HCT116 (cell line): ENCODE data around the gene USP50. TPM values are rescaled to one million over a fixed set of nuclear protein-coding genes. Genes with fewer than 3 reads are reported as not detected.

Experiments used
- ATAC-seq: fragments of 200-7000 bp; cut with Tn5 transposase; 2 replicates; pipeline ENCODE4 v1.9.1; 2020; ENCODE audit warnings: mild to moderate bottlenecking, moderate library complexity
- BruUV-seq: library from RNA; stranded (reverse); fragments of 400-500 nt; replicated peaks from 2 replicates; lab custom pipeline; 2021; lab: Mats Ljungman, UMichigan
- CTCF ChIA-PET: fragments of 300-600 bp; sonication (Branson Sonifier 250); formaldehyde crosslinking; loops from one replicate; lab custom pipeline; 2021; ENCODE audit warnings: antibody characterized with exemption; lab: Charles Lee
- POLR2A ChIA-PET: fragments of 300-600, 350-600 bp; sonication (Branson Sonifier 250); formaldehyde crosslinking; loops from one replicate; lab custom pipeline; 2021; ENCODE audit warnings: antibody characterized with exemption; lab: Charles Lee
- RAD21 ChIA-PET, 2 experiments: fragments of 300-600 bp; sonication (Branson Sonifier 250); formaldehyde crosslinking; loops; one replicate each; lab custom pipeline; 2023; ENCODE audit warnings: low total read pairs in 2 of 2; ENCODE audit not compliant: uncharacterized antibody in 2 of 2, unreplicated experiment in 2 of 2, low non-redundant PET in 1 of 2; lab: Charles Lee
- DNase-seq: peaks from one replicate; pipeline ENCODE4 v3.0.0-alpha.2; 2010; ENCODE audit warnings: low read depth, low spot score
- H2AFZ ChIP-seq: fragments of 200-600 bp; shearing (Covaris generic), sonication (generic); 2 replicates; pipeline ENCODE4 v1.6.1; 2017; ENCODE audit warnings: low read depth, mixed run types, mixed read lengths, antibody characterized with exemption, low read length; ENCODE audit not compliant: poor library complexity, severe bottlenecking
- H3K27ac ChIP-seq: 2 replicates; pipeline ENCODE4 v1.5.1; 2012; ENCODE audit warnings: low read depth, low read length
- H3K27me3 ChIP-seq: fragments of 200-600 bp; sonication (generic); 2 replicates; pipeline ENCODE4 v1.6.1; 2016; ENCODE audit warnings: mixed run types, low read length, mixed read lengths; ENCODE audit not compliant: insufficient read depth
- H3K36me3 ChIP-seq, 2 experiments: fragments of 200-500 bp in 1 of 2; fragments of 200-600 bp in 1 of 2; sonication (Bioruptor generic) in 1 of 2; sonication (generic) in 1 of 2; 2 replicates each; pipeline versions ENCODE4 v1.5.1 to v1.6.1; 2014 to 2016; ENCODE audit warnings: low read length in 2 of 2, inconsistent platforms in 1 of 2, mixed read lengths in 1 of 2, mixed run types in 1 of 2; ENCODE audit not compliant: insufficient read depth in 2 of 2, control insufficient read depth in 1 of 2
- H3K4me1 ChIP-seq, 2 experiments: fragments of 200-600 bp in 1 of 2; sonication (generic) in 1 of 2; 2 replicates each; pipeline versions ENCODE4 v1.5.1 to v1.6.1; 2012 to 2017; ENCODE audit warnings: low read length in 2 of 2, inconsistent platforms in 1 of 2, mild to moderate bottlenecking in 1 of 2, mixed read lengths in 1 of 2, mixed run types in 1 of 2, moderate library complexity in 1 of 2; ENCODE audit not compliant: insufficient read depth in 2 of 2, control insufficient read depth in 1 of 2
- H3K4me2 ChIP-seq: fragments of 200-600 bp; sonication (generic); 2 replicates; pipeline ENCODE4 v1.6.1; 2017; ENCODE audit warnings: mixed run types, low read length, mixed read lengths
- H3K4me3 ChIP-seq, 2 experiments: fragments of 200-600 bp in 1 of 2; sonication (generic) in 1 of 2; replicated peaks in 1 of 2; 2 replicates each; pipeline ENCODE4 v1.5.1; 2011 to 2016; ENCODE audit warnings: low read length in 2 of 2, control low read depth in 1 of 2, low read depth in 1 of 2, mild to moderate bottlenecking in 1 of 2, mixed read lengths in 1 of 2, mixed run types in 1 of 2
- H3K79me2 ChIP-seq: fragments of 200-600 bp; sonication (generic); 2 replicates; pipeline ENCODE4 v1.6.1; 2017; ENCODE audit warnings: mild to moderate bottlenecking, mixed run types, low read length, moderate library complexity, mixed read lengths; ENCODE audit not compliant: insufficient read depth
- H3K9ac ChIP-seq: fragments of 200-600 bp; sonication (generic); 2 replicates; pipeline ENCODE4 v1.6.1; 2016; ENCODE audit warnings: low read length, mixed read lengths
- H3K9me2 ChIP-seq: fragments of 200-600 bp; sonication (generic), shearing (Covaris generic); 2 replicates; pipeline ENCODE4 v1.6.1; 2017; ENCODE audit warnings: mixed run types, mild to moderate bottlenecking, moderate library complexity; ENCODE audit not compliant: insufficient read depth
- H3K9me3 ChIP-seq, 2 experiments: fragments of 200-500 bp in 1 of 2; fragments of 200-600 bp in 1 of 2; sonication (Bioruptor generic) in 1 of 2; sonication (generic) in 1 of 2; 2 replicates each; pipeline ENCODE4 v1.6.1; 2014 to 2017; ENCODE audit warnings: low read length in 2 of 2, mixed read lengths in 2 of 2, inconsistent platforms in 1 of 2, low read depth in 1 of 2, mild to moderate bottlenecking in 1 of 2, mixed run types in 1 of 2, moderate library complexity in 1 of 2; ENCODE audit not compliant: control insufficient read depth in 1 of 2, insufficient read depth in 1 of 2
- H4K20me1 ChIP-seq: fragments of 200-600 bp; sonication (generic), shearing (Covaris generic); 2 replicates; pipeline ENCODE4 v1.6.1; 2017; ENCODE audit warnings: mixed run types, mild to moderate bottlenecking, moderate library complexity; ENCODE audit not compliant: insufficient read depth
- ATF3 ChIP-seq: IDR thresholded peaks from 2 replicates; pipeline ENCODE4 v1.6.1; 2012
- CEBPB ChIP-seq: IDR thresholded peaks from 2 replicates; pipeline ENCODE4 v1.6.1; 2012; ENCODE audit warnings: low read depth
- CTCF ChIP-seq, 3 experiments: fragments of 200-600 bp in 1 of 3; sonication (generic) in 1 of 3; IDR thresholded peaks in 2 of 3; conservative IDR thresholded peaks in 1 of 3; 2 replicates each; pipeline ENCODE4 v1.5.1; 2012 to 2017; ENCODE audit warnings: low read depth in 2 of 3, low read length in 2 of 3, antibody characterized with exemption in 1 of 3, borderline replicate concordance in 1 of 3, control low read depth in 1 of 3, mild to moderate bottlenecking in 1 of 3, mixed read lengths in 1 of 3, mixed run types in 1 of 3, moderate library complexity in 1 of 3; ENCODE audit not compliant: insufficient read depth in 1 of 3
- EGR1 ChIP-seq: IDR thresholded peaks from 2 replicates; pipeline ENCODE4 v1.6.1; 2012; ENCODE audit warnings: low read depth
- ELF1 ChIP-seq: IDR thresholded peaks from 2 replicates; pipeline ENCODE4 v1.6.1; 2012; ENCODE audit warnings: low read depth, borderline replicate concordance
- JUND ChIP-seq: IDR thresholded peaks from 2 replicates; pipeline ENCODE4 v1.6.1; 2012
- MAX ChIP-seq: IDR thresholded peaks from 2 replicates; pipeline ENCODE4 v1.6.1; 2012
- POLR2A ChIP-seq: IDR thresholded peaks from 2 replicates; pipeline ENCODE4 v1.7.0; 2011; ENCODE audit warnings: borderline replicate concordance; ENCODE audit not compliant: insufficient read depth, insufficient read length; ENCODE audit errors: extremely low read depth
- POLR2AphosphoS5 ChIP-seq: IDR thresholded peaks from 2 replicates; pipeline ENCODE4 v1.6.1; 2011; ENCODE audit warnings: mild to moderate bottlenecking, low read depth, low read length, moderate library complexity
- REST ChIP-seq: IDR thresholded peaks from 2 replicates; pipeline ENCODE4 v1.6.1; 2012; ENCODE audit warnings: low read depth
- SP1 ChIP-seq: IDR thresholded peaks from 2 replicates; pipeline ENCODE4 v1.6.1; 2012; ENCODE audit warnings: low read depth
- SRF ChIP-seq: IDR thresholded peaks from 2 replicates; pipeline ENCODE4 v1.6.1; 2012; ENCODE audit warnings: low read depth
- ZFX ChIP-seq: fragments of 450-650 bp; IDR thresholded peaks from 2 replicates; pipeline ENCODE4 v1.6.1; 2017
- ZNF274 ChIP-seq: fragments of 200-500 bp; sonication (Bioruptor generic); IDR thresholded peaks from 2 replicates; pipeline ENCODE4 v1.6.1; 2014; ENCODE audit warnings: mild to moderate bottlenecking, low read depth, low read length, inconsistent platforms
- intact Hi-C: fragments of 100-400 bp; cut with micrococcal nuclease; formaldehyde crosslinking; loops from 2 replicates; pipeline ENCODE4 v1.10.0; 2022
- total RNA-seq: library from RNA; stranded (reverse); gene quantifications from one replicate; pipeline ENCODE4 v1.2.1, GENCODE V29; 2021; ENCODE audit not compliant: unreplicated experiment

The USP50 gene
- total RNA-seq, 1 experiment from 2014 or later, result not detected

- no peak for TF ChIP-seq CEBPB
- Histone ChIP-seq H3K9ac (no peak overlapping the region), H4K20me1 (no peaks in the 10 kb centered on the region), H2AFZ (no peak overlapping the region), H3K36me3 (peaks cover 48 to 65% of the 10 kb centered on the region in 2 experiments), H3K4me3 (no peak overlapping the region), H3K4me2 (no peak overlapping the region), H3K4me1 (no peaks in the 10 kb centered on the region), H3K27ac (no peak overlapping the region), H3K27me3 (no peaks in the 10 kb centered on the region), H3K9me2 (no peaks in the 10 kb centered on the region), H3K79me2 (no peaks in the 10 kb centered on the region), H3K9me3 (no peaks in the 10 kb centered on the region)
- ATAC-seq, result no peak
- DNase-seq, result no peak
- no TSS peak for BruUV-seq
- POLR2A ChIA-PET, result no interaction called here
- CTCF ChIA-PET, result no interaction called here
- intact Hi-C loops, result no loop called here
- RAD21 ChIA-PET, result no interaction called here
Observed at GRCh38 chr15:50493625-50494024, 52.8 kb downstream of the USP50 start.

GRCh38 chr15:50487287-50487686 is 59.2 kb downstream of the USP50 start:
- CTCF ChIA-PET, result no interaction called here
- TF ChIP-seq REST (no peak), POLR2AphosphoS5 (no peak), ELF1 (no peak), SRF (no peak), SP1 (no peak), ZNF274 (no peak), JUND (no peak), POLR2A (no peak), CTCF (IDR thresholded peaks at IDR 0.05 in 2 of 3, conservative IDR thresholded peaks at IDR 0.05 in 1 of 3; ENCODE audit: borderline replicate concordance in 1 of 3, insufficient read depth in 1 of 3, low read depth in 2 of 3, low read length in 2 of 3) (no peak), MAX (no peak), ATF3 (no peak), EGR1 (no peak), ZFX (no peak), CEBPB (no peak)

More at GRCh38 chr15:50487287-50487686, 59.2 kb downstream of the USP50 start:
- no TSS peak for BruUV-seq
- Histone ChIP-seq H3K36me3 (peaks cover 22 to 39% of the 10 kb centered on the region in 2 experiments), H3K9ac (no peak overlapping the region), H3K4me3 (no peak overlapping the region), H3K9me2 (no peaks in the 10 kb centered on the region), H3K4me1 (no peaks in the 10 kb centered on the region), H3K4me2 (no peak overlapping the region), H3K27ac (no peak overlapping the region), H3K9me3 (no peaks in the 10 kb centered on the region), H2AFZ (no peak overlapping the region), H3K27me3 (no peaks in the 10 kb centered on the region), H4K20me1 (no peaks in the 10 kb centered on the region), H3K79me2 (no peaks in the 10 kb centered on the region)
- RAD21 ChIA-PET, result no interaction called here
- intact Hi-C loops, result no loop called here
- no peak for DNase-seq
- POLR2A ChIA-PET, result interaction anchor here (0.5 kb wide), 1 partner anchor 389 kb away, joined by 3 read pairs; no protein-coding TSS in a partner anchor
- no peak for ATAC-seq
